Cortex of kidney (tissue), 1 donor: Measurements from ENCODE around the gene GLRA1.

Source experiments
- DNase-seq: peaks from one replicate; lab custom pipeline; 2025; lab: John Stamatoyannopoulos, UW

GLRA1 gene

DNA sequence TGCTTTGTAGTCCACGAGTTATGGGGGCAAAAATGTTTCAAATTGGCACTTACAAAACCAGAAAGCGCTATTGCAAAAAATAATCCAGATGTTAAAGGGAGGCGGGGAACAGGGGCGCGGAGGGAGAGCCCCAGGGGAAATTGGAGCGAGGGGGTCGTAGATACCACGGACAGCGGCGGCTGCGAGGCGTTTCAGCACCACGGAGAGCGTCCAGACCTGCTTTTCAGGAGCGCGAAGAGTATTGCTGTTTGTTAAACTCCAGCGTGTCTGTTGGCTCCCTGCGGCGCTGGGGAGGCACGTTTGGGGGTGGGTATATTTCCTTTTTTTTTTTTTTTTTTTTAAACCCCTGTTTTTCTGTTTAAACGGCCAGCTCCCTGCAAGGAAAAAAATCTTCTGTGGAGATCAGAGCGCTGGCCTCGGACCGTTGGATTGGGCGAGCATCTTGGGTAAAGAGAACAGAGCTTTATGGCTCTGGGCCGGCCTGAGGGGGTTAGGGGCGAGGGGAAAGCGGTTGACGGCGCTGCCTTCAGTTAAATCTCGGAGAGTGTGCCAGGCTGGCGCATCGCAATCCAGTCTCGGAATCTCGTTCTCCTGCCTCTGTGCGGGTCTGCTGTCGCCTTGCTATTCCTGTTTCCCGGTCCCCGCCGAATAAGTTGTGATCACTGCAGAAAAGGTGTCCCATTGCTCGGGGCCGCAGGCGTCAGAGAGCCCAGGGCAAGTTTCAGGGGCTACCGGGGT, at the start of gene GLRA1:
GLRA1 (minus strand) TSS at position 288 of the 738 bp plus-strand sequence. CDS start 302 bp downstream, outside the sequence.
- no peak for DNase-seq

- no peak for DNase-seq
These were observed 46.2 kb upstream of the GLRA1 start for GRCh38 chr5:151970885-151971284.

GRCh38 chr5:151967865-151968264, 43.2 kb upstream of the GLRA1 start:
- no peak for DNase-seq

- DNase-seq: no peak
These were observed 41.4 kb upstream of the GLRA1 start for GRCh38 chr5:151966046-151966445.

DNA sequence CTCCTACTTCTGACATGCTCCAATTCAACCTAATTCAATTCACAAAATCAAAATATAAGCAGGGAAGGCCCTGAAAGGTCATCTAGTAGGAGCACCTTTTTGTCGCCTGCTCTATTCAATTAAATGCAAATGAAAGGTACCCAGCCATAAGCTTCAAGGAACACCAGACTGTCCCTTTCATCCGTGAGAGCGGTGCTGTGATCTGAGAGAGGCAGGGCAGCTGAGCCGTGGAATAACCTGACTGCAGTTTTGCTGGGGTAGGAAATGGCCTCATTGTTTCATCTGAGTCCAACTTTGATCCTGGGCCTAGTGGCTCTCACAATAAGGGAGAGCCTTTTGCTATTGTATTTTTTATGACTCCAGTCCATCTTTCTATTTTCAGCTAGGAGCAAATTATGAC, 39.8 kb upstream of the GLRA1 start:
- DNase-seq: no peak

GRCh38 chr5:151961557-151961956, 36.9 kb upstream of the GLRA1 start:
- no peak for DNase-seq

- no peak for DNase-seq
These were observed 33.5 kb upstream of the GLRA1 start for GRCh38 chr5:151958111-151958510.

DNA sequence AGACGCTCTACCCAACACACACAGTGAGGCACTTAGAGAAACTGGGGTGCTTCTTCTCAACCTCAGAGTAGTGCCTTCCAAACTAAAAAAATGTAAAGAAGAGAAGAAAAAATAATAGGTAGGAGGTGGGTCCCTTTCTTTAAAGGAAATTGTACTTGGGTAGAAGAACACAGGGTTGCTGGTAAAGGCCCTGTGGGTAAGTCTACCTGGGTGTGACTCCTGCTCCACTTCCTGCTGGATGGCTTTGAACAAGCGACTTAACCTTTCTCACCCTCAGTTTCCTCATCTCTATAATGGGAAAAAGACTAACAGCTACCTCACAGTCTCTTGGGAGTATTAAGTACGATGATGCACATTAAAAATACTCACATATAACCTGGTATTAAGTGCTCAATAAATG, 32.1 kb upstream of the GLRA1 start:
- no peak for DNase-seq

GRCh38 chr5:151954255-151954654, 29.6 kb upstream of the GLRA1 start:
- DNase-seq: no peak

GRCh38 chr5:151953833-151954232, 29.2 kb upstream of the GLRA1 start:
- no peak for DNase-seq

- DNase-seq: no peak
These were observed 27.6 kb upstream of the GLRA1 start for GRCh38 chr5:151952238-151952637.

DNA sequence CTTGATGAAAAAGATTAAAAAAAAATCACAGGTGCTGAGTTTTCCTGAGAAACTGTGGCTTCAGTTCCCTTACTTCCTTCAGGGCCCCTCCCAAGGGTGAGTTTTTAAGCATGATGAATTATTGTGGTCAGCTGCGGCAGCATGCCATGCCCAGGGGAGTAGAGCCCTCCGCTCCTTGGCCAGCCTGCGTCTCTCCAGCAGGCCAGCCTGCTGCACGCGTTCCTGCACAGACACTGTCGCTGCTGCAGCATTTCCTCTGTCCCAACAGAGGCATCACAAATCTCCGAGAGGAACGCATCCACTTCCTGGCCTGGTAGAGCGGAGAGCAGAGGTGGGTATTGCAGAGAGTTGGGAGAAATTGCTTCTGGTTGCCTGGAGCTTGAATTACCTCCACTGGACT, 26.1 kb upstream of the GLRA1 start:
- no peak for DNase-seq

DNA sequence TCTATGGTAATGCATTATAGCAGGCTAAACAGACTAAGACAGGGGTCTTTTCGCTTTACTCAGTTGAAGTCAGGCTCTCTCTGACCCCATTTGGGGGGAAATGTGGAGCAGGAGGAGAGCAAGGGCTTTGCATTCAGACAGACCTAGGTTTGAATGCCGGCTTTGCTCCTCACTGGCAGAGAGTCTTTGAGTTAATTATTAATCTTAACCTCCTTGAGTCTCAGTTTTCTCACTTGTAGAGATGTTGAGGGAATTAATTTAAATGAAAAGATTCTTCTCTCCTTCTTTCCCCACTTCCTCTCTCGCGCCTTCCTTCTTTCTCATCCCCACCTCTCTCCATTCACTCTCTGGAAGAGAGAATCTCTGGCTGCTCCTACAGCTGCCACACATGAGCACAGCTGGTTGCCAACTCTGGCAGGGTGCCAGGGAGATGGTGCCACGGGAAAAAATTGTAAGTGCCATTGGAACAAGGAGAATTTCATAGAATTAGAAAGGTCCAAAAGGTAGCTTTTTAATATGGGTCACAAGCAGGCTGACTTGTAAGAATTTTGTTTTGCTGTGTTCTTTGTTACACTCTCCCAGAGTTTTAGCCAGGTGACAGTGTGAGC, 25.2 kb upstream of the GLRA1 start:
- no peak for DNase-seq

GRCh38 chr5:151949113-151949512, 24.5 kb upstream of the GLRA1 start:
- DNase-seq: no peak

- no peak for DNase-seq
These were observed 23.4 kb upstream of the GLRA1 start for GRCh38 chr5:151947931-151948608.

DNA sequence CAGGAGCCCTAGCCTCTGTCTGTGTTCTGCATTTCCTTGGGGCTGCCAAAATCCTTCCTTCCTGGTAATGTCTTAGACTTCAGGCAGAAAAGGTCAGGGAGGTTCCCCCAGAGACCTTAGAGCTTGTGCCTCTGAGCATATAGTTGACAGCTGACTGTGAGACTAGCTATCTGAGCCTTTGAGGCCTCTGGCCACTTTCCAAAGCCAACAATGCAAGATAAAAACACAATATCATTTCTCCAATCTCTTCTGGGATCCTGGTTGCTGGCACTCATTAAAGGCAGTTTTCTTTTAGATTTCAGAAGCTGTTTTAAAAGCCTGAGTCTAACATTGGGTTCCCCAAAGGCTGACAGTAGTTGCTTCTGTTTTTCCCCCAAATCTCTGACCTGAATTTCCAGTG, 13.2 kb upstream of the GLRA1 start:
- DNase-seq: no peak

GRCh38 chr5:151935135-151935695, 10.6 kb upstream of the GLRA1 start:
- DNase-seq: no peak

GRCh38 chr5:151931260-151931659, 6.6 kb upstream of the GLRA1 start:
- DNase-seq: no peak

DNA sequence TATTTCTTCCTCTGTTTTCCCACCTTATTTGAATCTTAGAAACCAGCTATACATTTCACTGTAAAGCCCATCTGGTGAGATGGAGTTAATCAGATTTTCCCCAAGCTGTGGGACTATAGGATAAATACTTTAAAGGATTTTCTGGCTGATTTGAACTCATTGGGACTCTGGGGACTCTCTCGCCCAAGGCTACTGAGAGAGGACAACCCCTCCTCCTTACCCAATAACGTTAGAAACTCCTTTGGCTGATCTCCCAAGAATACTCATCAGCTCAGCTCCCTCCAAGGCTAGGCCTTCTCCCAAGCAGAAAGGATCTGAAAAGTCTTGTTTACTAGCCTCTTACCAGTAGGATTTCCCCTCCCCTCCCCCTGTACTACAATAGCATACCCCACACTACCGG, 1.5 kb upstream of the GLRA1 start:
- DNase-seq: no peak

DNA sequence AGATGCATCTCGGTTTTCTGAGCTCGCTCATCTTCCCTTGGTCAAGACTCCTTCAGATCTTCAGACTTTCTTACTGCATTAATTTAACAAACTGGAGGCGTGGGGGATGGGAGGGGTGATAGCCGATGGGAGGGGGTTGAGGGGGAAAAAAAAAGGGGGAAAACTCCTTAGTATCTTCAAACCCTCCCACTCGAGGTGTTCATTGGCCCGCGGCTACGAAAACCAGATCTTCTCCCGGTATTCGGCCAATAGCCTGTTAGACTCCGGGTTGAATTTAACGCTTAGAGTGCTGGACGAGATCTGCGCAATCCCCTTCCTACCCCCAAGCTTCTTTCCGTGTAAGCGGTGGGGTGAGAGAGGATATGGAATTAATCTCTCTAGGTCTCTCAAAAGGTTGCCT, 689 bp upstream of the GLRA1 start:
- no peak for DNase-seq

- no peak for DNase-seq
These were observed 680 bp downstream of the GLRA1 start for GRCh38 chr5:151923866-151924476.

- no peak for DNase-seq
These were observed 2.7 kb downstream of the GLRA1 start for GRCh38 chr5:151921916-151922315.

GRCh38 chr5:151917904-151918303, 6.7 kb downstream of the GLRA1 start:
- DNase-seq: no peak
